Caco-2 (cell line): Measurements from ENCODE around the gene USP40. TPM values are rescaled to one million over a fixed set of nuclear protein-coding genes. Genes with fewer than 3 reads are reported as not detected.

Experiments
- BruUV-seq: library from RNA; stranded (reverse); fragments of 400-500 nt; replicated peaks from 2 replicates; lab custom pipeline; 2021; lab: Mats Ljungman, UMichigan
- CTCF ChIA-PET: fragments of 300-600 bp; sonication (Branson Sonifier 250); formaldehyde crosslinking; loops from one replicate; lab custom pipeline; 2022; ENCODE audit warnings: antibody characterized with exemption; lab: Charles Lee
- POLR2A ChIA-PET: fragments of 300-600 bp; sonication (Branson Sonifier 250); formaldehyde crosslinking; loops from one replicate; lab custom pipeline; 2022; ENCODE audit warnings: antibody characterized with exemption; lab: Charles Lee
- DNase-seq, 2 experiments: peaks; one replicate each; pipeline versions ENCODE4 v3.0.0 to v3.0.0-alpha.2; 2020 to 2022
- H3K27me3 ChIP-seq: replicated peaks from 2 replicates; pipeline ENCODE4 v1.6.0; 2011; ENCODE audit warnings: low read length; ENCODE audit not compliant: control insufficient read depth, insufficient read depth
- H3K36me3 ChIP-seq: 2 replicates; pipeline ENCODE4 v1.5.1; 2011; ENCODE audit warnings: low read length; ENCODE audit not compliant: control insufficient read depth, insufficient read depth
- H3K4me1 ChIP-seq: fragments of 250-450 bp; sonication (Bioruptor Pico); 2 replicates; pipeline ENCODE4 v1.5.1; 2020; ENCODE audit warnings: mild to moderate bottlenecking
- H3K4me3 ChIP-seq: 2 replicates; pipeline ENCODE4 v1.5.1; 2011; ENCODE audit warnings: low read depth, mild to moderate bottlenecking, control low read depth, low read length
- H3K9me3 ChIP-seq: fragments of 250-450 bp; sonication (Bioruptor Pico); 2 replicates; pipeline ENCODE4 v1.5.1; 2020; ENCODE audit warnings: mild to moderate bottlenecking, moderate library complexity
- H3K27ac Mint-ChIP-seq: one replicate; pipeline ENCODE4 v1.8.0; 2022; ENCODE audit warnings: mixed read lengths; ENCODE audit not compliant: unreplicated experiment
- H3K27me3 Mint-ChIP-seq: one replicate; pipeline ENCODE4 v1.8.0; 2022; ENCODE audit warnings: mixed read lengths; ENCODE audit not compliant: insufficient read depth, unreplicated experiment
- H3K36me3 Mint-ChIP-seq: one replicate; pipeline ENCODE4 v1.8.0; 2022; ENCODE audit warnings: mild to moderate bottlenecking, mixed read lengths; ENCODE audit not compliant: insufficient read depth, unreplicated experiment
- H3K4me1 Mint-ChIP-seq: one replicate; pipeline ENCODE4 v1.8.0; 2022; ENCODE audit warnings: low read depth, mixed read lengths; ENCODE audit not compliant: unreplicated experiment
- H3K4me3 Mint-ChIP-seq: one replicate; pipeline ENCODE4 v1.8.0; 2022; ENCODE audit warnings: mild to moderate bottlenecking, moderate library complexity, mixed read lengths; ENCODE audit not compliant: unreplicated experiment
- H3K9me3 Mint-ChIP-seq: one replicate; pipeline ENCODE4 v1.8.0; 2022; ENCODE audit warnings: mixed read lengths; ENCODE audit not compliant: unreplicated experiment
- CTCF ChIP-seq, 2 experiments: fragments of 200-600 bp in 1 of 2; IDR thresholded peaks; 1 replicate in 1 of 2; 2 replicates in 1 of 2; pipeline versions ENCODE4 v1.5.1 to v1.8.0; 2011 to 2022; ENCODE audit warnings: antibody characterized with exemption in 1 of 2, control low read depth in 1 of 2, inconsistent platforms in 1 of 2, low read depth in 1 of 2, low read length in 1 of 2, mild to moderate bottlenecking in 1 of 2, moderate library complexity in 1 of 2; ENCODE audit not compliant: insufficient read depth in 1 of 2, severe bottlenecking in 1 of 2, unreplicated experiment in 1 of 2
- intact Hi-C: fragments of 100-400 bp; cut with micrococcal nuclease; formaldehyde crosslinking; loops from one replicate; pipeline ENCODE4 v1.10.0; 2022; ENCODE audit not compliant: unreplicated experiment
- total RNA-seq: library from RNA; stranded (reverse); gene quantifications from 2 replicates; pipeline ENCODE4 v1.2.3, GENCODE V29; 2022

The USP40 gene
- total RNA-seq, 1 experiment from 2014 or later: 27.8 TPM

- no peak for TF ChIP-seq CTCF (IDR thresholded peaks at IDR 0.05; ENCODE audit: insufficient read depth in 1 of 2, low read depth in 1 of 2, low read length in 1 of 2, severe bottlenecking in 1 of 2, unreplicated experiment in 1 of 2)
- peaks cover 5% of the 10 kb centered on the region for H3K4me1 Mint-ChIP-seq
- no TSS peak for BruUV-seq
- Histone ChIP-seq H3K4me3 (no peak overlapping the region), H3K36me3 (no peaks in the 10 kb centered on the region), H3K27me3 (no peaks in the 10 kb centered on the region), H3K4me1 (no peaks in the 10 kb centered on the region; the same call in 1 of the 2 replicates), H3K9me3 (no peaks in the 10 kb centered on the region)
- no peaks in the 10 kb centered on the region for H3K9me3 Mint-ChIP-seq
- ChIA-PET CTCF (no interaction called here), POLR2A (interaction anchor here (0.5 kb wide), 1 partner anchor 88 kb away, joined by 9 read pairs; no protein-coding TSS in a partner anchor)
- H3K27ac Mint-ChIP-seq: no peak overlapping the region
- H3K36me3 Mint-ChIP-seq: peaks cover 77% of the 10 kb centered on the region
- DNase-seq: no peak
- H3K27me3 Mint-ChIP-seq: no peaks in the 10 kb centered on the region
- H3K4me3 Mint-ChIP-seq: no peak overlapping the region
- intact Hi-C loops: no loop called here
Measured at GRCh38 chr2:233430081-233430480, 136.5 kb downstream of the USP40 start.

GRCh38 chr2:233429175-233429897 is 137.2 kb downstream of the USP40 start:
- Mint-ChIP-seq H3K27ac (no peak overlapping the region), H3K4me1 (peaks cover 5% of the 10 kb centered on the region), H3K9me3 (no peaks in the 10 kb centered on the region), H3K27me3 (no peaks in the 10 kb centered on the region), H3K4me3 (no peak overlapping the region), H3K36me3 (peaks cover 79% of the 10 kb centered on the region)
- DNase-seq: no peak
- intact Hi-C loops: no loop called here
- Histone ChIP-seq H3K4me3 (no peak overlapping the region), H3K36me3 (no peaks in the 10 kb centered on the region), H3K27me3 (no peaks in the 10 kb centered on the region), H3K4me1 (no peaks in the 10 kb centered on the region; the same call in 1 of the 2 replicates), H3K9me3 (no peaks in the 10 kb centered on the region)
- ChIA-PET POLR2A (interaction anchor here (0.5 kb wide), 1 partner anchor 89 kb away, joined by 9 read pairs; no protein-coding TSS in a partner anchor), CTCF (no interaction called here)
- no peak for TF ChIP-seq CTCF (IDR thresholded peaks at IDR 0.05; ENCODE audit: insufficient read depth in 1 of 2, low read depth in 1 of 2, low read length in 1 of 2, severe bottlenecking in 1 of 2, unreplicated experiment in 1 of 2)
- no TSS peak for BruUV-seq

- intact Hi-C loops: no loop called here
- Histone ChIP-seq H3K9me3 (no peaks in the 10 kb centered on the region), H3K27me3 (no peaks in the 10 kb centered on the region), H3K36me3 (no peaks in the 10 kb centered on the region), H3K4me1 (no peaks in the 10 kb centered on the region; the same call in 1 of the 2 replicates), H3K4me3 (no peak overlapping the region)
- Mint-ChIP-seq H3K9me3 (no peaks in the 10 kb centered on the region), H3K4me3 (no peak overlapping the region), H3K4me1 (peaks cover 5% of the 10 kb centered on the region), H3K27me3 (no peaks in the 10 kb centered on the region), H3K36me3 (peaks cover 87% of the 10 kb centered on the region), H3K27ac (no peak overlapping the region)
- POLR2A ChIA-PET: no interaction called here
- DNase-seq: no peak
- no TSS peak for BruUV-seq
- CTCF ChIA-PET: no interaction called here
- no peak for TF ChIP-seq CTCF (IDR thresholded peaks at IDR 0.05; ENCODE audit: insufficient read depth in 1 of 2, low read depth in 1 of 2, low read length in 1 of 2, severe bottlenecking in 1 of 2, unreplicated experiment in 1 of 2)
Measured at GRCh38 chr2:233428438-233428837, 138.1 kb downstream of the USP40 start.
